VCaP (cell line): Measurements from ENCODE around the gene ECSIT.
A peak's percentile ranks its signal among the peaks of the same experiment; 100 is the strongest.
"Not testable (repeated sequence)": the region's sequence is repeated elsewhere in the genome, so short reads cannot be mapped to it uniquely, and the experiment has no call there.

Experiments used
- H3K27ac ChIP-seq: fragments of 450-650 bp; 2 replicates; pipeline ENCODE4 v1.5.1; 2017
- CTCF ChIP-seq: fragments of 450-650 bp; conservative IDR thresholded peaks from 2 replicates; pipeline ENCODE4 v1.5.1; 2017; ENCODE audit warnings: mild to moderate bottlenecking, moderate library complexity

ECSIT gene

GRCh38 chr19:11528551-11529341, at the start of gene ECSIT:
Gene ECSIT (minus strand): TSS chr19:11529134. CDS start chr19:11519170, 9,964 bp downstream.
- no peak for TF ChIP-seq CTCF

GRCh38 chr19:11577451-11578257, 48.7 kb upstream of the ECSIT start, which contains the start of gene ACP5:
Gene ACP5 (minus strand): TSS chr19:11577645. CDS start chr19:11577317, 328 bp downstream.
- no peak for TF ChIP-seq CTCF
- H3K27ac ChIP-seq: no peak within 1 kb of the TSS

More at GRCh38 chr19:11528551-11529341, at the start of gene ECSIT:
- peak within 1 kb of the TSS; percentile 89 for H3K27ac ChIP-seq

GRCh38 chr19:11576227-11576626, 47.3 kb upstream of the ECSIT start:
- TF ChIP-seq CTCF: no peak

GRCh38 chr19:11574689-11575088, 45.8 kb upstream of the ECSIT start:
- no peak for TF ChIP-seq CTCF
- no peak overlapping the region for H3K27ac ChIP-seq

More at GRCh38 chr19:11576227-11576626, 47.3 kb upstream of the ECSIT start:
- no peak overlapping the region for H3K27ac ChIP-seq

- H3K27ac ChIP-seq: not testable (repeated sequence)
Observed at GRCh38 chr19:11573763-11574162, 44.8 kb upstream of the ECSIT start.

GRCh38 chr19:11573354-11573753, 44.4 kb upstream of the ECSIT start:
- H3K27ac ChIP-seq: not testable (repeated sequence)

GRCh38 chr19:11570039-11570462, 41.1 kb upstream of the ECSIT start:
- no peak overlapping the region for H3K27ac ChIP-seq
- TF ChIP-seq CTCF: no peak

- H3K27ac ChIP-seq: no peak overlapping the region
- no peak for TF ChIP-seq CTCF
Observed at GRCh38 chr19:11566164-11566563, 37.2 kb upstream of the ECSIT start.

- H3K27ac ChIP-seq: not testable (repeated sequence)
Observed at GRCh38 chr19:11565649-11565980, 36.7 kb upstream of the ECSIT start.

GRCh38 chr19:11564082-11564807, 35.3 kb upstream of the ECSIT start:
- H3K27ac ChIP-seq: not testable (repeated sequence)
